Frontal cortex (tissue), 4 donors: ENCODE measurements around the gene SFXN2. TPM values are rescaled to one million over a fixed set of nuclear protein-coding genes. Genes with fewer than 3 reads are reported as not detected.

Experiments used
- DNase-seq, 2 donors: peaks; one replicate each; pipeline ENCODE4 v3.0.0; 2012; ENCODE audit warnings: low spot score in 2 of 2
- FAIRE-seq: peaks from 2 replicates; lab custom pipeline; 2012; peaks lifted over from hg19 to GRCh38; lab: Jason Lieb, UNC
- total RNA-seq: library from RNA; depleted of rRNA; stranded (reverse); fragments of >200 nt; gene quantifications from one replicate; pipeline ENCODE4 v1.2.3, GENCODE V29; 2014
- donor health status: control.
- donor health status: control.
- donor health status: control.

SFXN2 gene
- total RNA-seq, 1 donor from 2014 or later: 4.1 TPM

- no peak for DNase-seq
- no peak for FAIRE-seq
Measured at GRCh38 chr10:102770792-102771191, 56.4 kb downstream of the SFXN2 start.

DNA sequence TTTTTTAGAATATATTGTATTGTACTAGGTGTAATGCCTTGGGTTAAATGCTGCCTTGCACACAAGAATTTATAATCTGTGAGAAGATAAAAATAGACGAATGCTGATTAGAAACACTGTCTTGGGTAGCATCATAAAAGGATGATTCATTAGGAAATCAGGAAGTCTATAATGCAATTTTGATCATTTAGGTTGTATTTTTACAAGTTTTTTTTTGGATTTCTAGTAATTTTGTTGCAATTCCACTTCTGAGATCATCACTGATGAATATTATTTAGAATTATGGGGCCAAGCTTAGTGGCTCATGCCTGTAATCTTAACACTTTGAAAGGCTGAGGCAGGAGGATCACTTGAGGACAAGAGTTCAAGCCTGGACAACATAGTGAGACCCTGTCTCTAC is 58.9 kb downstream of the SFXN2 start:
- FAIRE-seq: no peak
- DNase-seq: no peak

- FAIRE-seq (no peak), DNase-seq (no peak)
Measured at GRCh38 chr10:102773986-102774385, 59.5 kb downstream of the SFXN2 start.

DNA sequence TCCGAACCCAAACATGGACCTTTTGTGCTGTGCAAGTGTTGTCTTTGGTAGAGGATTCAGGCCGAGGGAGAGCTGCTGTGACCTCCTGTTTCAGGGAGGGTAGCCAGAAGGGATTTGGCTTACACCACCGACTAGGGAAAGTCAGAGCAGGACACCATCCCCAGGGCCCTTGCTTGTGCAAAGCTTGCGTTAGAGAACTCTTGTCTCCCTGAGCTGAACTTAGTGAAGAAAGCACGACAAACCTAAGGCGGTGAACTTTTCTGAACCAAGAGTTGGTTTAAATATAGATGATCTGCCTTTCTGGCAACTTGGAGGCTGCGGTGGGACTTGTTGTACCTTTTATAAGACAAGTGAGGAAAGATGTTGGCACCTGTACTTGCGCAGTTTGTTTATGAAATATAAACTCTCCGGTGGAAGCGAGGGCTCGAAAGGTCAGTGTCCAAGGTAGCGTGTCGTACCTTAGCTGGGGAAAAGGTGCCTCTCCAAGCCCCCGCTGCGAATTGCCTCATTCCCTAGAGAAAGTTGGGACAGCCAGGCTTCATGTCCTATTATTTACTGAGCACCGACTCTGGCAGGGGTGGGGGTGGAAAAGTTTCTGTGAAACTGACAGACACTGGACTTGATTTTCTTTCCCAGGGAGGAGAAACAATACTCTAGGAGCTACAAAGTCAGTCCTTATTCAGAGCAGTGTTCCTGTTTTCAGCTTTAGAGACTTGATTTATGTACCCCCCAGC is 60.9 kb downstream of the SFXN2 start:
- DNase-seq (no peak), FAIRE-seq (no peak)

DNA sequence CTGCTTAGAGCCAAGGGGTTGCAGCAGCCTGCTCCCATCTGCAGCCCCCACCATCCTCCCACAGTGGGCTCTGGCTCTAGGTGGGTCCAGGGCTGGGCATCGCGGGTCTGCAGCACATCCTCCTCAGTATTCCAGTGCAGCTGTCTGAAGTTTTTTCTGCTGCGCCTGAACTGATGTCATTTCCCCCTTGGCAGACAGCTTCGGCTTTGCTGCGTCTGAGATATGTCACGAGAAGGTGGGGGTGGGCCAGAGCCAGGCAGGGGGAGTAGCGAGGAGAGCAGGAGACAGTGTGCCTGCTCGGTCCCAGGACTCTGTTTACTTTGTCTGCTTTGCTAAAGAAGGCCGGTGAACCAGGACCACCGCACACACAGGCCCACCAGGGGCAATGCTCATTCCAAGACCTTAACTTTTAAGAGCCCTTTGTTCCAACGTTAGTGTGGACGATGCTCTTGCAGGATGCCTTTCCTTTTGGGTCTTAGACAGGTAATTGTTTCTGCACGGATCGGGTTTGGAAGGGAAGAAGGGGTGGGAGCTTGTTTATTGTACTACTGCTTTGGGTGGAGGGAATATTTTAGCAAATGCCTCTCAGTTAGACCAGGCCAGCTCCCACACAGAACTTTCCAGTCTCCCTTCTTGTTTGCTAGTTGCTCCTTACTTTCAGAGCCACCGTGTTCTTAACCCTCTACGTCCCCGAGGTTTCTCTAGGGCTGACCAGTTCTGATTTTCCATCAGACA is 61.7 kb downstream of the SFXN2 start:
- FAIRE-seq (no peak), DNase-seq (no peak)

DNA sequence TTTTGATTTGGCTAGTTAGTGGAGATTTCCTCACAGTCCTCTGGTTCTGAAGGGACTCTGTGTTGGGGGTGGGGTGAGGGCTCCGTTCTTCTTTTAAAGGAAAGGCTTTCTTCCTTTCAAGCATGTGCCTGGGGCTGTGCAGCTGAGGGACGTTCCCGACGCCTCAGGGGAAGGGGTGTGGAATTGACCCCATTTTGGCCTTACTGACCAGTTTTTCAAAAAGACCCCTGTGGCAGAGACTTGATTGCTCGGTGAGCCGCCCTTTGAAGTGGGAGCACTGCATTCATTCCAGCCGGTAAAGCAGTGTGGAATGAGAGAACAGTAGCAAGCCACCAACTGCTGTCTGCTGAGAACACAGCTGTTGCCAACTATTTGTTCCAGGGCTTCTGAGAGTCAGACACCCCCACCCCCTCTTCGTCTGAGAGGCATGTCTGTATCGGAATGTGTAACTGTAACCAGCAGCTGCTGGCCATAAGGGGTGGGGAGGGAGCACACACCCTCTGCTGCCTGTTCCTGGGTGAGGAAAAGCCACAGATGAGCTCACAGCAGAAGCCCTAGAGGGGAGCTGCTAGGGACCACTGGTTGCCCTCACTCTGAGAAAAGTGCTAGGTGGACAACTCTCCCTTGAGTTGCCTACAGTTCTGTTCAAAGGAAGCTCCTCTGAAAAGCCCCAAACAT is 62.5 kb downstream of the SFXN2 start:
- DNase-seq (peak in 1 of 2 donors; percentile 45), FAIRE-seq (no peak)

DNA sequence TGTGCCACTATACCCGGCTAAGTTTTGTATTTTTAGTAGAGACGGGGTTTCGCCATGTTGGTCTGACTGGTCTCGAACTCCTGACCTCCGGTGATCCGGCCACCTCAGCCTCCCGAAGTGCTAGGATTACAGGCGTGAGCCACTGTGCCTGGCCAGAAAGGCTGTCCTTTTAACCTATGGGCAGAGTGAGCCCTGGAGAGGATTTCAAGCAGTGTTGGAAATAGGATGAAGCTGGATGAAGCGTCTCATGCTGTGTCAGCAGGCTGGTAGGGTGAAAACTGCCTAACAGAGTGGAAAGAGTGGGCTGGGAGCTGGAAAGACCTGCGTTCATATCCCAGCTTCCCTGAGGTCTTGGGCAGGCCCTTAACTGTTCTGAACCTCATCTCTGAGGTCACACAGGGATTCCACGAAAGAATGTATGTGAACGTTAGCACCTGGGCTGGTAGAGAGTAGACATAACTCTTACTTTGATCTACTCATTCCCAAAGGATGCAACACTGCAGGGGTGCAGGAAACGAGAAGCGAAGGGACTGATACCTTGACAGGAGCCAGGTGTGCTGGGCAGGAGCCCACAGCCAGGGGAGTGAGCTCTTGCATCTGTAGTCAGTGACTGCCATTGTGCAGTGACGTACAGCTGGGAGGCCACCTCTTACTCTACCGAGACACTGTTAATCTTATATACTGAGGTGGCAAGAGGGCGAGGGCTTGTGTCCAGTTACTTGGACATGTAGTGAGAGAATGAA is 63.4 kb downstream of the SFXN2 start:
- DNase-seq (no peak), FAIRE-seq (no peak)

DNA sequence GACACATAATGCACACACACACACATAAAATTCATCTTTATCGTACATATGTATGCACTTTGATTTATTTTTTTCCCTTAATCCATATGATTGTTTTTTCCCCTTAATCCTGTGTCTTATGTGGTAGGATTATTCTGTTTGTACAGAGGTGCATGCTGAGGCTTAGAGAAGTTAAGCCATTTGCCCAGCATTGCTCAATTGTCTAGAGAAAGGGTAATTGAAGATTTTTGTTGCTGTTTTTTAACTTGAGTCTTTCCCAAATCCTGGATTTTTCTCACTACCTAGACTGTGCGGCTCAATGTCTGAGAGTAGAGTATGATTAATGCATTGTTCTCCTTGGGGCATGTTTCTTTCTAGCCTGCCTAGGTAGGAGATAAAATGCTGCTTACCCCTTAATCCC is 64.3 kb downstream of the SFXN2 start:
- FAIRE-seq: no peak
- no peak for DNase-seq

DNA sequence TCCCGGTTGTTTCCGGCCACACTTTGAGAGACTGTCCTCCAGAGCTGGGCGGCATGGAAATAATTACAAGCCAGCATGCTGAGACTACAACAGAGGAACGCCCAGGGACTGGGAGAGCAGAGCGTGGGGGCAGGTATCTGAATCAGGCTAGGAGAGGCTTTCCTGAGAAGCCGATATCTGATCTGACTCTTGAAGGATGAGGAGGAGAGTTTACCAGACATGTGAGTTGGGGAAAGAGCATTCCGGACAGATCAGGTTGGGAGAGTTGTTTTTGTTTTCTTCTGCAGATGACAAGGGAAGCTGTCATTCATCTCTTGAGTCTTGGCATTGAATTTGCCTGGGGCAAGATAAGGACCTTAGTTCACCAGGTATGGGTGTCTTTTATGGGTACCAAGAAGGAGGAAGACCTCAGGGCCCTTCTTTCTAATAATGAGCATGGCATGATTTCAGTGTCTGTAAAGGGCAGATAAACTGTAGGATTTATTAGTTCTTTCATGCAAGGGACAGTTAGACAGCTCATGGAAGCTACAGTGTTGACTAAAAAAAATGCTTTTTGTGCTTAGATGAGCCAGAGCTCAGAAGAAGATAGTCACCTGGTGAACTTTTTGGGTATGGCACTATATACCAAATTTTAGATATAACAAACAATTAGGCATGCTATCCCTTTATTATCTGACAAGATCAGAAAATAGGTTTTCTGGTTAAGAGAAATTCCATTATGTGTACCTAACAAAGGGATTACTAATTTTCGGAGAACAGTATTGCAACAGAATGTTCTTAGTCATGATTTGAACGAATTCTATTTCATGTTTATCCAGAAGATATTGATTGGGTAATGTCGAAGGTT is 65.5 kb downstream of the SFXN2 start:
- DNase-seq (no peak), FAIRE-seq (no peak)

- FAIRE-seq (no peak), DNase-seq (no peak)
Measured at GRCh38 chr10:102780527-102780808, 66.0 kb downstream of the SFXN2 start.

DNA sequence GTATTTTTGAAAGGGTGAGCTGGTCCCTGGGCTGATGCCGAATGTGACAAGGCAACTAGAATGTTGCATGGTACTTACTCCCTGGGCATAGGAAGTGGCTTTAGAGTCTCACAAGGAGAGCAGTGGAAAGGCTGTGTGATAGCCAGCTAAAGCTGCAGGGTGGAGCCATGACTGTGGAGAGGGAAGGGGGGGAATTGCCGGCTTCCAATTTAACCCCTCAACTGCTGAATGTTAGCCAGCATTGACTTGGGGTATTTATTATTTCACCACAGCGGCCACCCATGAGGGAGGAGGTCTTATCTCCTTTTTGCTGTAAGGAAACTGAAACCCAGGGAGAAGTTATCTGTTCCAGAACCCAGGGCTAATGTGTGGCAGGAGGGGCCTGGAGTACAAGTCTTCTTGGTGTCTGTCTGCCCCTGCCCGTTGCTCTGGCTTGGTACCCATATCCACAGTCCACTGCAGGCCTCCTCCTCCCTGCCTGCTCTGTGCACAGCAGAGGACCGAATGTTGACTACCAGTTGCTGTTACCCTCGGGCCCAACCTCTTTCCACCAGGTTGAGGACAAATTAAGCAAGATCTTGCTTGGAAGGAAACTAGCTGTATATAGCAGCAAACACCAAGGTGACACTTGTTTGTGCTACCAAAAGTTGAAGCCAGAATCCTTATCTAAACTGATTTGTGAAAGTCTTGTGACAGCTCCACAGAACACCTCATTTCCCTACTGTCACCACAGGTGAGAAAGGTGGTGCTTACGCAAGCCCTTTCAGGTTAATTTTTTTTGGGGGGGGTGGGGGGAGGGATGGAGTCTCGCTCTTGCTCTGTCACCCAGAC is 66.9 kb downstream of the SFXN2 start:
- DNase-seq (no peak), FAIRE-seq (no peak)

DNA sequence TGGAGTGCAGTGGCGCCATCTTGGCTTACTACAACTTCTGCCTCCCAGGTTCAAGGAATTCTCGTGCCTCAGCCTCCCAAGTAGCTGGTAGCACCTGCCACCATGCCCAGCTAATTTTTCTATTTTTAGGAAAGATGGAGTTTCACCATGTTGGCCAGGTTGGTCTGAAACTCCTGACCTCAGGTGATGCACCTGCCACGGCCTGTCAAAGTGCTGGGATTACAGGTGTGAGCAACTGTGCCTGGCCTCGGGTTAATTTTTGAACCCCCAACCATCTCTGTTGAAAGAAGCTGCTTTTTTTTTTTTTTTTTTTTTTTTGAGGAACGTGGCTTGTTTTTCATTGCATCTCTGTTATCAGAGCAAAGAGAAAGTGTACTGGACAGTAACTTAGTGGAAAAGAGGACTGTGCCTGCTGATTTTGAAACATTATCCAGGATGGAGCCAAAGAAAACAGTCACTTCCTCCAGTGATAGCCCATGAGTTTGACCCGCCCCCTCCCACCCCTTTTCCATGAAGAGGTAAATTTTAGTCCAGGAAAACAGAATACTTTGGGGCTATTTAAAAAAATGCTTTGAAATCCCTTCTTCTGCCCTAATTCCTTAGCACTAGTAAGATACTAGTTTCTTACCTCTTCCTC is 67.6 kb downstream of the SFXN2 start:
- FAIRE-seq (no peak), DNase-seq (no peak)

DNA sequence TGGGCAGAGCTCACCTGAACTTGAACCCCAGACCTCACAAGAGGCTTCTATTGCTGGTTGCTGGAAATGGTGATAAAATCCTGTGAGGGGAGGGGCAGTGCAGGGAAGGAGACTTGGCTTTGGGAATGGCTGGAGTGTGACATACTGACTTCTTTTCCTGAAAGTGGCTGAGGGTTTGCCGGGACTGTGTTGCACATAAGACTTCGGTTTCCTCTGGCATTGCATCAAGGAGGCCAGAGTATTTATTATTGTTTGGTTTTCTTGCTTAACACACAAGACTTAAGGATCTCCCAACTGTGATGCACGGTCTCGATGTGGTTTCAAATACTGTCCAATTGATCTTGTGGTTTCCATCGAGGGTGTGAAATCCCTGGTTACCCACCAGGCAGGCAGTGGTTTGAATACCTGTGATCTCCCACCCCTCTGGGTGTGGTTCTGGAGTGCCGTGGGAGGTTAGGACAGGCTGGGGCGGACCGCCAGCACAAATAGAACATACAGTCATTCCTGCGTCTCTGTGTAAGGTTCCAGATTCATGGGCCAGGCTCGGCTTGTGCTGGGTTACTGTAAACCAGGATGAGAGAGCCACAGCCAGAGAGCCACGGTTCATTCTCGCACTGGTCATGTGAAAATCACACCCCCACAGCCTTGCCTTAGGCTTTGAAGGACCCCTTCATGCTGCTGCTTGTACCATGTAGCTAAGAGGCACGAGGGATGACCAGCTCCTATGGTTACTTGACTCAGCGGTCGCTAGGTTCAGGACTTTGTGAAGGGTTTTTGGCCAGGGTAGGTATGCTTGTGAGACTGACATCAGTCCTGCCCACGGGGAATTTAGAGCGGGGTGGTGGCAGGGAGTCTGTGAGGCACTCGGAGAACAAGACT is 68.5 kb downstream of the SFXN2 start:
- DNase-seq: no peak
- no peak for FAIRE-seq

- no peak for FAIRE-seq
Measured at GRCh38 chr10:102783568-102783967, 69.1 kb downstream of the SFXN2 start.

DNA sequence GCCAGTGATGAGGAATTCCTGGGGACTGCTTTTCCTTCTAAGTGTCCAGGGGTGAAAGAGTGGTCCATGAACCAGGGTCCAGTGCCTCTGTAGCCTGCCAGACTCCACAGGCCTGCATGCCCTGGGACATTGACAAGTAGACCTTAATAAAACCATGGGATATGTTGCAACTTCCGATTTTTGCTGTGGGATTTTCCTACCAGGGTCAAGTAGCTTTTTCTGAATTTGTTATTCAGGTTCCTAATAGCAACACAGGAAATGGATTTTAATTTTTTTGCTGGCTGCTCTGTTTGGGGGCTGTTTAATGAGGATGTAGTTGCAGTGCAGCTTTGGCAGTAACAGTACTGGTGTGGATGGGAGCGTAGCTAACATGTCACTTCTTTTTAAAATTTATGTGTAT is 71.4 kb downstream of the SFXN2 start:
- FAIRE-seq (no peak), DNase-seq (no peak)

More at GRCh38 chr10:102783568-102783967, 69.1 kb downstream of the SFXN2 start:
- DNase-seq: no peak

DNA sequence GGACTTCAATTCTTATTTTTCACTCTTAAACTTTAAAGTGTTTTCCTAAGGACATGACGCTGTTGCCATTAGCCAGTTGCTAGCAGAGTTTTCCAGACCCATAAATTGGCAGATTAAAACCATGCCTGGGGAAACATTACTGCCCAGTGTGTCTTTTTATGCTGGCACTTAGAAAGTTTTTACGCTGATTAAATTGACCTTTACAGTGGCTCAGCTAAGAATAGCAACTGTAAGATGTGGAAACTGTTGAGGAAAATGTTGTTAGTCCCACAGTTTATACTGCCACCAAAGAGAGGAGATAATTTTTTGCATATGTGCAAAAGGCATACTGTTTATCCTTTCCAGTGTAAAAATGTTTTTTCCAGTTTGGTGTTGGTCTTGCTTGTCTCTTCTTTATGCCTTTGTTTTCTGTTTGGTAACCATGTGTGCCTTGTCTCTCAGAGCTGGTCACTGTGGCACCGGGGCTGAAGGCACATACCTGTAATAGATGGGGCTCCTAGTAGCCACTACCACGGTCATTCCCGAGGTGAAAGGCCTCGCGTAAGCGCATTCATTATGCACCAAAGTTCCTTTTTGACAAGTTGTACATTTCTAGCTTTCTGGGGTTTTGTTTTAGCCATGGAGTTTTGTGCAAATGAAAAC is 77.4 kb downstream of the SFXN2 start:
- FAIRE-seq (no peak), DNase-seq (no peak)
